Small intestine (tissue), 7 donors: ENCODE data around the gene RAB11FIP3. TPM values are rescaled to one million over a fixed set of nuclear protein-coding genes. Genes with fewer than 3 reads are reported as not detected.

Source experiments
- DNase-seq, 2 donors: peaks; one replicate each; pipeline versions ENCODE4 v3.0.0 to v3.0.0-alpha.2; 2013
- FAIRE-seq: peaks from 2 replicates; lab custom pipeline; 2012; peaks lifted over from hg19 to GRCh38; lab: Jason Lieb, UNC
- H3K27ac ChIP-seq, 3 donors: one replicate each; pipeline ENCODE4 v1.5.1; 2013; ENCODE audit warnings: low read length in 2 of 3, mild to moderate bottlenecking in 2 of 3, control low read depth in 1 of 3, inconsistent platforms in 1 of 3, low read depth in 1 of 3, moderate library complexity in 1 of 3
- H3K27me3 ChIP-seq, 3 donors: one replicate each; pipeline ENCODE4 v1.6.1; 2013; ENCODE audit warnings: low read length in 3 of 3, inconsistent platforms in 1 of 3; ENCODE audit not compliant: control insufficient read depth in 3 of 3, insufficient read depth in 3 of 3
- H3K36me3 ChIP-seq, 3 donors: one replicate each; pipeline ENCODE4 v1.6.1; 2013; ENCODE audit warnings: low read length in 3 of 3, inconsistent platforms in 1 of 3, low read depth in 1 of 3, mild to moderate bottlenecking in 1 of 3, moderate library complexity in 1 of 3; ENCODE audit not compliant: control insufficient read depth in 3 of 3, insufficient read depth in 2 of 3
- H3K4me1 ChIP-seq, 3 donors: one replicate each; pipeline ENCODE4 v1.6.1; 2013; ENCODE audit warnings: low read length in 2 of 3, inconsistent platforms in 1 of 3, low read depth in 1 of 3, mild to moderate bottlenecking in 1 of 3, moderate library complexity in 1 of 3; ENCODE audit not compliant: control insufficient read depth in 3 of 3, insufficient read depth in 2 of 3
- H3K4me3 ChIP-seq, 3 donors: one replicate each; pipeline ENCODE4 v1.5.1; 2013; ENCODE audit warnings: low read length in 3 of 3, control low read depth in 1 of 3, inconsistent platforms in 1 of 3, low read depth in 1 of 3, mild to moderate bottlenecking in 1 of 3, moderate library complexity in 1 of 3
- H3K9me3 ChIP-seq, 2 donors: one replicate each; pipeline ENCODE4 v1.6.1; 2013; ENCODE audit warnings: low read depth in 1 of 2, low read length in 1 of 2; ENCODE audit not compliant: control insufficient read depth in 2 of 2, insufficient read depth in 1 of 2
- WGBS, 3 donors: extraction: QIAGEN DNeasy Blood & Tissue Kit; methylation state at CpG; one replicate each; pipeline ENCODE4 v1.1.7; 2013; 5-methylcytosine and 5-hydroxymethylcytosine counted together
- polyA plus RNA-seq, 4 donors: library from polyadenylated mRNA; stranded (reverse) in 3 of 4; unstranded in 1 of 4; fragments of 200-250 nt in 3 of 4; fragments of 120-200 nt in 1 of 4; gene quantifications; one replicate each; pipeline versions ENCODE4 v1.2.1 to v1.2.3, GENCODE V29; 2013
- donor health status: healthy with polysubstance abuse.
- donor health status: control.
- donor health status: control.
- donor health status: Bipolar disorder and iron deficiency.
- donor health status: healthy.

RAB11FIP3 gene
- polyA plus RNA-seq, 4 donors: 25.4 to 111 (median 37.2) TPM

- Histone ChIP-seq H3K36me3 (peaks cover 0 to 53% (median 5%) of the 10 kb centered on the region in 3 donors), H3K4me3 (peak overlapping the region in 1 of 3 donors; percentile 59), H3K27me3 (no peaks in the 10 kb centered on the region), H3K4me1 (peaks cover 11 to 56% (median 13%) of the 10 kb centered on the region in 3 donors), H3K27ac (peak overlapping the region; percentile 91 to 97 (median 95)), H3K9me3 (no peaks in the 10 kb centered on the region)
- 35 to 58% (median 46%) methylated on average over 13 of the region's 13 CpGs for WGBS, 3 donors
- DNase-seq (peak; percentile 83), FAIRE-seq (no peak)
Observed at GRCh38 chr16:525520-526180, 100.2 kb downstream of the RAB11FIP3 start.

- Histone ChIP-seq H3K9me3 (no peaks in the 10 kb centered on the region), H3K27me3 (no peaks in the 10 kb centered on the region), H3K36me3 (peaks cover 0 to 53% (median 0%) of the 10 kb centered on the region in 3 donors), H3K27ac (peak overlapping the region; percentile 91 to 97 (median 95)), H3K4me3 (peak overlapping the region; percentile 59 to 93 (median 74)), H3K4me1 (peaks cover 11 to 56% (median 13%) of the 10 kb centered on the region in 3 donors)
- 4 to 7% (median 6%) methylated on average over 26 of the region's 26 CpGs for WGBS, 3 donors
- DNase-seq (peak in 1 of 2 donors; percentile 70), FAIRE-seq (no peak)
Observed at GRCh38 chr16:526181-527014, 100.9 kb downstream of the RAB11FIP3 start.

GRCh38 chr16:527015-527903 lies 101.8 kb downstream of the RAB11FIP3 start, which contains the start of gene CAPN15:
TSS of gene CAPN15 (plus strand) at chr16:527712. CDS start at chr16:546839, 19,127 bp downstream.
- Histone ChIP-seq H3K4me1 (peaks cover 11 to 54% (median 13%) of the 10 kb centered on the region in 3 donors), H3K27me3 (no peaks in the 10 kb centered on the region), H3K27ac (peak within 1 kb of the TSS; percentile 93 to 99 (median 97)), H3K4me3 (peak within 1 kb of the TSS; percentile 71 to 93 (median 79)), H3K9me3 (no peaks in the 10 kb centered on the region), H3K36me3 (peaks cover 0 to 52% (median 0%) of the 10 kb centered on the region in 3 donors)
- WGBS, 3 donors: 0% methylated on average over 79 to 129 of the region's 129 CpGs
- FAIRE-seq (no peak), DNase-seq (peak; percentile 86 to 96)

GRCh38 chr16:528111-529011 lies 102.9 kb downstream of the RAB11FIP3 start:
- no peak for FAIRE-seq
- DNase-seq: peak; percentile 89 to 96
- Histone ChIP-seq H3K4me1 (peaks cover 11 to 58% (median 13%) of the 10 kb centered on the region in 3 donors), H3K36me3 (peaks cover 0 to 45% (median 0%) of the 10 kb centered on the region in 3 donors), H3K27ac (peak overlapping the region; percentile 93 to 99 (median 95)), H3K27me3 (no peaks in the 10 kb centered on the region), H3K4me3 (peak overlapping the region; percentile 71 to 93 (median 79)), H3K9me3 (no peaks in the 10 kb centered on the region)
- 0 to 2% (median 0%) methylated on average over 37 to 55 of the region's 55 CpGs for WGBS, 3 donors

GRCh38 chr16:529012-529575 lies 103.6 kb downstream of the RAB11FIP3 start:
- H3K4me3 ChIP-seq: peak overlapping the region; percentile 71 to 93 (median 79)
- DNase-seq (no peak), FAIRE-seq (no peak)
- H3K4me1 ChIP-seq: peaks cover 11 to 58% (median 13%) of the 10 kb centered on the region in 3 donors
- peak overlapping the region; percentile 93 to 99 (median 95) for H3K27ac ChIP-seq
- WGBS, 3 donors: 4 to 36% (median 16%) methylated on average over 12 of the region's 12 CpGs
- H3K9me3 ChIP-seq: no peaks in the 10 kb centered on the region
- peaks cover 0 to 43% (median 0%) of the 10 kb centered on the region in 3 donors for H3K36me3 ChIP-seq
- H3K27me3 ChIP-seq: no peaks in the 10 kb centered on the region

- WGBS, 3 donors: 31 to 69% (median 43%) methylated on average over 22 to 23 of the region's 23 CpGs
- H3K4me1 ChIP-seq: peaks cover 11 to 56% (median 13%) of the 10 kb centered on the region in 3 donors
- H3K27ac ChIP-seq: peak overlapping the region; percentile 93 to 99 (median 95)
- no peaks in the 10 kb centered on the region for H3K9me3 ChIP-seq
- peaks cover 0 to 43% (median 0%) of the 10 kb centered on the region in 3 donors for H3K36me3 ChIP-seq
- H3K4me3 ChIP-seq: peak overlapping the region in 1 of 3 donors; percentile 93
- DNase-seq (peak; percentile 56 to 86), FAIRE-seq (no peak)
- no peaks in the 10 kb centered on the region for H3K27me3 ChIP-seq
Observed at GRCh38 chr16:530111-530817, 104.8 kb downstream of the RAB11FIP3 start.
